Prostate gland (tissue), 2 donors: ENCODE results near the gene AGR3. TPM values are rescaled to one million over a fixed set of nuclear protein-coding genes. Genes with fewer than 3 reads are reported as not detected.

Experiments used
- DNase-seq: peaks from one replicate; pipeline ENCODE4 v3.0.0-alpha.2; 2019; ENCODE audit warnings: low spot score
- H3K27ac ChIP-seq, 2 donors: fragments of 200-600 bp; sonication (generic); 2 replicates each; pipeline ENCODE4 v1.5.1; 2017 to 2019
- H3K27me3 ChIP-seq: fragments of 200-600 bp; sonication (generic); replicated peaks from 2 replicates; pipeline ENCODE4 v1.5.1; 2019; ENCODE audit not compliant: insufficient read depth
- H3K36me3 ChIP-seq, 2 donors: fragments of 200-600 bp; sonication (generic); 1 replicate in 1 of 2; 2 replicates in 1 of 2; pipeline versions ENCODE4 v1.5.1 to v1.8.1; 2017 to 2019
- H3K4me1 ChIP-seq: fragments of 200-600 bp; sonication (generic); replicated peaks from 2 replicates; pipeline ENCODE4 v1.5.1; 2019
- H3K4me3 ChIP-seq, 2 donors: fragments of 200-600 bp; sonication (generic); 2 replicates each; pipeline ENCODE4 v1.5.1; 2017 to 2019
- H3K9me3 ChIP-seq: fragments of 200-600 bp; sonication (generic); 2 replicates; pipeline ENCODE4 v1.5.1; 2017
- POLR2A ChIP-seq: fragments of 450-650 bp; IDR thresholded peaks from one replicate; pipeline ENCODE4 v1.6.1; 2016; ENCODE audit warnings: antibody characterized with exemption, mild to moderate bottlenecking
- POLR2AphosphoS5 ChIP-seq: sonication (generic); formaldehyde crosslinking; IDR thresholded peaks from one replicate; pipeline ENCODE4 v1.6.1; 2017; ENCODE audit warnings: antibody characterized with exemption
- WGBS: methylation state at CpG from one replicate; pipeline ENCODE4 v1.1.5; 2018; 5-methylcytosine and 5-hydroxymethylcytosine counted together
- intact Hi-C: fragments of 100-400 bp; cut with DNase I; formaldehyde crosslinking; loops from one replicate; pipeline ENCODE4 v1.14.2; 2022
- total RNA-seq, 2 donors: library from RNA; depleted of rRNA; stranded (reverse); fragments of >200 nt; gene quantifications; one replicate each; pipeline ENCODE4 v1.1.0, GENCODE V29; 2016
- TF ChIP-seq, protein P1 (sequence below), 4 experiments: fragments of 200-600 bp in 2 of 4; fragments of 450-650 bp in 2 of 4; sonication (generic) in 2 of 4; IDR thresholded peaks; 1 replicate in 3 of 4; 2 replicates in 1 of 4; pipeline ENCODE4 v1.5.1; 2016 to 2019; ENCODE audit warnings: antibody characterized with exemption in 4 of 4, mild to moderate bottlenecking in 2 of 4, moderate library complexity in 2 of 4

Gene AGR3
- total RNA-seq, 2 donors from 2014 or later = 6.7 TPM; not detected in 1

GRCh38 chr7:16840094-16840493 is 41.7 kb downstream of the AGR3 start:
- H3K4me1 ChIP-seq = no peaks in the 10 kb centered on the region
- WGBS = 97% methylated on average over 6 of the region's 6 CpGs
- TF ChIP-seq POLR2AphosphoS5 (no peak), POLR2A (no peak)
- TF ChIP-seq, protein P1, sequence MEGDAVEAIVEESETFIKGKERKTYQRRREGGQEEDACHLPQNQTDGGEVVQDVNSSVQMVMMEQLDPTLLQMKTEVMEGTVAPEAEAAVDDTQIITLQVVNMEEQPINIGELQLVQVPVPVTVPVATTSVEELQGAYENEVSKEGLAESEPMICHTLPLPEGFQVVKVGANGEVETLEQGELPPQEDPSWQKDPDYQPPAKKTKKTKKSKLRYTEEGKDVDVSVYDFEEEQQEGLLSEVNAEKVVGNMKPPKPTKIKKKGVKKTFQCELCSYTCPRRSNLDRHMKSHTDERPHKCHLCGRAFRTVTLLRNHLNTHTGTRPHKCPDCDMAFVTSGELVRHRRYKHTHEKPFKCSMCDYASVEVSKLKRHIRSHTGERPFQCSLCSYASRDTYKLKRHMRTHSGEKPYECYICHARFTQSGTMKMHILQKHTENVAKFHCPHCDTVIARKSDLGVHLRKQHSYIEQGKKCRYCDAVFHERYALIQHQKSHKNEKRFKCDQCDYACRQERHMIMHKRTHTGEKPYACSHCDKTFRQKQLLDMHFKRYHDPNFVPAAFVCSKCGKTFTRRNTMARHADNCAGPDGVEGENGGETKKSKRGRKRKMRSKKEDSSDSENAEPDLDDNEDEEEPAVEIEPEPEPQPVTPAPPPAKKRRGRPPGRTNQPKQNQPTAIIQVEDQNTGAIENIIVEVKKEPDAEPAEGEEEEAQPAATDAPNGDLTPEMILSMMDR (IDR thresholded peaks at IDR 0.05) = no peak

DNA sequence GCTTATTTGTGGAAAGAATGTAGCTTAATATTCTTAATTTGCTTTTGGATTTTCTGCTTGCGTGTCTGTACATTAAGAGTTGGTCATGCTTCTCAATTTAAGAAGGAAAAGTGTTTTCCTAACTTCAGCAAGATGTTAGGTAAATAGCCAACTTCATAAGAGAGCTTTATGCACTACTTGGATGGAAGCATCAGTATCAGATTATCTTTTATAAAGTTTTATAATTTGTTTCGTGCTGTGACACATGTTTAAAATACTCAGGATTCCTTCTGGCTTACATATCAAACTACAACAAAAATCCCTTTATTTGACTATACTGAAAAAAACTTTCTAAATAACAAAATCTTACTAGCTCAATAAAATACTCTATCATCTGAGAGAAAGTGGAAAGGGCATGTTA is 42.1 kb downstream of the AGR3 start:
- no peak for DNase-seq
- no peaks in the 10 kb centered on the region for H3K36me3 ChIP-seq
- H3K27me3 ChIP-seq = no peaks in the 10 kb centered on the region
- H3K4me3 ChIP-seq = no peak overlapping the region
- TF ChIP-seq, protein P1 (IDR thresholded peaks at IDR 0.05) = no peak
- TF ChIP-seq POLR2AphosphoS5 (no peak), POLR2A (no peak)
- 38% methylated on average over 2 of the region's 2 CpGs for WGBS
- no peaks in the 10 kb centered on the region for H3K4me1 ChIP-seq
- H3K9me3 ChIP-seq = no peaks in the 10 kb centered on the region
- H3K27ac ChIP-seq = no peak overlapping the region
- intact Hi-C loops = no loop called here

More at GRCh38 chr7:16840094-16840493, 41.7 kb downstream of the AGR3 start:
- intact Hi-C loops = no loop called here
- no peak for DNase-seq
- Histone ChIP-seq H3K27ac (no peak overlapping the region), H3K36me3 (no peaks in the 10 kb centered on the region), H3K4me3 (no peak overlapping the region), H3K9me3 (no peaks in the 10 kb centered on the region), H3K27me3 (no peaks in the 10 kb centered on the region)

GRCh38 chr7:16838891-16839290 is 42.9 kb downstream of the AGR3 start:
- intact Hi-C loops = no loop called here
- WGBS = 95% methylated on average over 1 of the region's 1 CpG
- DNase-seq = no peak
- no peaks in the 10 kb centered on the region for H3K9me3 ChIP-seq
- H3K36me3 ChIP-seq = no peaks in the 10 kb centered on the region
- no peaks in the 10 kb centered on the region for H3K4me1 ChIP-seq
- no peak overlapping the region for H3K4me3 ChIP-seq
- no peak overlapping the region for H3K27ac ChIP-seq
- no peaks in the 10 kb centered on the region for H3K27me3 ChIP-seq
- TF ChIP-seq, protein P1 (IDR thresholded peaks at IDR 0.05) = no peak
- TF ChIP-seq POLR2A = no peak
- TF ChIP-seq POLR2AphosphoS5 = no peak

- no peaks in the 10 kb centered on the region for H3K36me3 ChIP-seq
- DNase-seq = no peak
- no peaks in the 10 kb centered on the region for H3K4me1 ChIP-seq
- H3K9me3 ChIP-seq = no peaks in the 10 kb centered on the region
- no peak overlapping the region for H3K27ac ChIP-seq
- intact Hi-C loops = no loop called here
- no peaks in the 10 kb centered on the region for H3K27me3 ChIP-seq
- H3K4me3 ChIP-seq = no peak overlapping the region
- TF ChIP-seq POLR2A = no peak
- TF ChIP-seq POLR2AphosphoS5 = no peak
- TF ChIP-seq, protein P1 (IDR thresholded peaks at IDR 0.05) = no peak
- WGBS = 89% methylated on average over 3 of the region's 3 CpGs
Measured at GRCh38 chr7:16838386-16838785, 43.4 kb downstream of the AGR3 start.

DNA sequence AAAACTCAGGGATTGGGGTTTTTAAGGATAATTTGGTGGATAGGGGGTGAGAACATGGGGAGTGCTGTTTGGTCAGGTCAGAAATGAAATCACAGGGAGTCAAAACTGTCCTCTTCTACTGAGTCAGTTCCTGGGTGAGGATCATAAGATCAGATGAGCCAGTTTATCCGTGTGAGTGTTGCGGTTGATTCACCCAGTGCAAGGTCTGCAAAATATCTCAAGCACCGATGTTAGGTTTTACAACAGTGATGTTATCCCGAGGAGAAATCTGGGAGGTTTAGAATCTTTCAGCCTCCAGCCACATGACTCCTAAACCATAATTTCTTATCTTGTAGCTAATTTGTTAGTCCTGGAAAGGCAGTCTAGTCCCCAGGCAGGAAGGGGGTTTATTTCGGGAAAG is 45.3 kb downstream of the AGR3 start:
- no peak for TF ChIP-seq POLR2AphosphoS5
- TF ChIP-seq POLR2A = no peak
- TF ChIP-seq, protein P1 (IDR thresholded peaks at IDR 0.05) = no peak
- Histone ChIP-seq H3K36me3 (no peaks in the 10 kb centered on the region), H3K4me3 (no peak overlapping the region), H3K4me1 (no peaks in the 10 kb centered on the region), H3K27ac (no peak overlapping the region), H3K9me3 (no peaks in the 10 kb centered on the region), H3K27me3 (no peaks in the 10 kb centered on the region)
- no peak for DNase-seq
- 94% methylated on average over 5 of the region's 5 CpGs for WGBS
- intact Hi-C loops = no loop called here
